ENCODE data around the gene TMCO1.

- TF ChIP-seq CTCF (IDR thresholded peaks at IDR 0.05) (no peak), EP300 (IDR thresholded peaks at IDR 0.05) (no peak)
Measured at GRCh38 chr1:165762725-165763124, 5.9 kb downstream of the TMCO1 start.
